A549 (cell line): Measurements from ENCODE around the gene NCOA1. TPM values are rescaled to one million over a fixed set of nuclear protein-coding genes. Genes with fewer than 3 reads are reported as not detected.

Experiments
- ATAC-seq, 2 experiments: fragments of 200-7000 bp in 1 of 2; fragments of >200 bp in 1 of 2; cut with Nextera tagmentation in 1 of 2; cut with Tn5 transposase in 1 of 2; 3 replicates each; pipeline versions ENCODE4 v1.8.0 to v1.9.1; 2018 to 2020; ENCODE audit warnings: mild to moderate bottlenecking in 1 of 2, moderate library complexity in 1 of 2
- CTCF ChIA-PET: fragments of 300-600 bp; sonication (Branson Sonifier 250); formaldehyde crosslinking; extraction: SDS; loops from one replicate; lab custom pipeline; 2021; ENCODE audit warnings: antibody characterized with exemption, inconsistent platforms; lab: Yijun Ruan, JAX
- POLR2A ChIA-PET: fragments of 350-600 bp; formaldehyde crosslinking; extraction: SDS; loops from one replicate; lab custom pipeline; 2021; ENCODE audit warnings: antibody characterized with exemption, inconsistent platforms; lab: Yijun Ruan, JAX
- DNase-seq, 2 experiments: peaks; one replicate each; pipeline versions ENCODE4 v3.0.0 to v3.0.0-alpha.2; 2011 to 2016; ENCODE audit warnings: low read depth in 1 of 2, low spot score in 1 of 2
- FAIRE-seq: peaks from 2 replicates; lab custom pipeline; 2011; peaks lifted over from hg19 to GRCh38; lab: Jason Lieb, UNC
- H3K27ac ChIP-seq, 2 experiments: fragments of >200 bp; sonication (Bioruptor Twin); formaldehyde crosslinking; 3 replicates each; pipeline ENCODE4 v1.5.1; 2016 to 2017
- H3K4me1 ChIP-seq: fragments of >200 bp; sonication (Bioruptor Twin); formaldehyde crosslinking; 3 replicates; pipeline ENCODE4 v1.6.1; 2016
- H3K4me2 ChIP-seq: fragments of >200 bp; sonication (Bioruptor Twin); formaldehyde crosslinking; 3 replicates; pipeline ENCODE4 v1.6.1; 2016
- H3K4me3 ChIP-seq: fragments of >200 bp; sonication (Bioruptor Twin); formaldehyde crosslinking; 3 replicates; pipeline ENCODE4 v1.5.1; 2016
- H3K9me3 ChIP-seq: fragments of >200 bp; sonication (Bioruptor Twin); formaldehyde crosslinking; 3 replicates; pipeline ENCODE4 v1.6.1; 2016
- CBX2 ChIP-seq: fragments of 200-600 bp; sonication (generic); IDR thresholded peaks from 2 replicates; pipeline ENCODE4 v1.6.1; 2016; ENCODE audit warnings: low read depth, mild to moderate bottlenecking, borderline replicate concordance
- EHMT2 ChIP-seq: fragments of 200-600 bp; sonication (generic); IDR thresholded peaks from 2 replicates; pipeline ENCODE4 v1.6.1; 2016; ENCODE audit warnings: antibody characterized with exemption, low read depth, mild to moderate bottlenecking, moderate library complexity
- EP300 ChIP-seq, 2 experiments: fragments of >200 bp; sonication (Bioruptor Twin); formaldehyde crosslinking; IDR thresholded peaks; 2 replicates in 1 of 2; 3 replicates in 1 of 2; pipeline ENCODE4 v1.6.1; 2016 to 2017
- FOSL2 ChIP-seq, 2 experiments: fragments of 450-650 bp in 1 of 2; fragments of >200 bp in 1 of 2; sonication (Bioruptor Twin) in 1 of 2; formaldehyde crosslinking; IDR thresholded peaks; 2 replicates each; pipeline versions ENCODE4 v1.5.0 to v1.6.1; 2016 to 2020; ENCODE audit warnings: mild to moderate bottlenecking in 1 of 2, moderate library complexity in 1 of 2
- FOXS1 ChIP-seq: fragments of 250-450 bp; sonication (Bioruptor Pico); IDR thresholded peaks from 2 replicates; pipeline ENCODE4 v1.5.0; 2020; ENCODE audit warnings: mild to moderate bottlenecking, moderate library complexity
- HOXB5 ChIP-seq: fragments of 250-450 bp; sonication (Bioruptor Pico); IDR thresholded peaks from 2 replicates; pipeline ENCODE4 v1.5.0; 2020; ENCODE audit warnings: mild to moderate bottlenecking, moderate library complexity
- JUNB ChIP-seq: fragments of >200 bp; sonication (Bioruptor Twin); formaldehyde crosslinking; IDR thresholded peaks from 2 replicates; pipeline ENCODE4 v1.6.1; 2016
- KDM5A ChIP-seq: fragments of 200-600 bp; sonication (generic); IDR thresholded peaks from 2 replicates; pipeline ENCODE4 v1.6.1; 2016; ENCODE audit warnings: antibody characterized with exemption, mild to moderate bottlenecking
- MYC ChIP-seq: IDR thresholded peaks from 2 replicates; pipeline ENCODE4 v1.6.1; 2012; ENCODE audit warnings: mild to moderate bottlenecking, inconsistent platforms, low read length, improper control_type of control experiment, borderline replicate concordance
- NFE2L2 ChIP-seq: fragments of 150-350 bp; conservative IDR thresholded peaks from 2 replicates; pipeline ENCODE4 v1.6.1; 2014; ENCODE audit warnings: low read length
- RCOR1 ChIP-seq: fragments of 150-350 bp; IDR thresholded peaks from 2 replicates; pipeline ENCODE4 v1.6.1; 2014; ENCODE audit warnings: antibody characterized with exemption, low read length, low read depth
- RNF2 ChIP-seq: fragments of 200-600 bp; sonication (generic); IDR thresholded peaks from 2 replicates; pipeline ENCODE4 v1.6.1; 2016; ENCODE audit warnings: low read depth, mild to moderate bottlenecking, antibody characterized with exemption, moderate library complexity, borderline replicate concordance
- SMC3 ChIP-seq: fragments of >200 bp; sonication (Bioruptor Twin); formaldehyde crosslinking; IDR thresholded peaks from 3 replicates; pipeline ENCODE4 v1.6.1; 2018; ENCODE audit warnings: inconsistent platforms
- ZC3H11A ChIP-seq: fragments of 450-650 bp; IDR thresholded peaks from 2 replicates; pipeline ENCODE4 v1.6.1; 2014; ENCODE audit warnings: antibody characterized with exemption, mild to moderate bottlenecking
- ZNF302 ChIP-seq: fragments of 250-450 bp; sonication (Bioruptor Pico); IDR thresholded peaks from 2 replicates; pipeline ENCODE4 v1.9.0; 2021; ENCODE audit warnings: inconsistent platforms, mild to moderate bottlenecking, moderate library complexity
- WGBS: methylation state at CpG from one replicate; pipeline ENCODE4 v1.1.6; 2017; ENCODE audit errors: missing lambda C conversion rate; 5-methylcytosine and 5-hydroxymethylcytosine counted together
- polyA plus RNA-seq, 4 experiments: library from polyadenylated mRNA; depleted of rRNA in 3 of 4; stranded (reverse); fragments of >200 nt; fragmentation: RNase III in 1 of 4; extraction: RNeasy Plus Mini Kit Qiagen cat#74134 plus additional on column Dnase treatment in 1 of 4; gene quantifications; 2 replicates in 3 of 4; 3 replicates in 1 of 4; pipeline ENCODE4 v1.2.3, GENCODE V29; 2011 to 2017
- TF ChIP-seq, protein P1 (sequence below): fragments of 450-650 bp; IDR thresholded peaks from 2 replicates; pipeline ENCODE4 v1.6.1; 2014; ENCODE audit warnings: antibody characterized with exemption
- TF ChIP-seq, protein P2 (sequence below): fragments of >200 bp; sonication (Bioruptor Twin); formaldehyde crosslinking; IDR thresholded peaks from 3 replicates; pipeline ENCODE4 v1.5.1; 2016
- TF ChIP-seq, protein P3 (sequence below): fragments of 250-450 bp; sonication (Bioruptor Pico); IDR thresholded peaks from 2 replicates; pipeline ENCODE4 v1.5.0; 2020; ENCODE audit warnings: low read depth, mild to moderate bottlenecking, moderate library complexity

NCOA1 gene
- polyA plus RNA-seq, 2 of the 4 experiments (the other 2 are of a cell fraction), result 7.6 to 29.9 TPM

- TF ChIP-seq EP300 (IDR thresholded peaks at IDR 0.05), result no peak
Observed at GRCh38 chr2:24749069-24749691, 258.1 kb downstream of the NCOA1 start (continued).

DNA sequence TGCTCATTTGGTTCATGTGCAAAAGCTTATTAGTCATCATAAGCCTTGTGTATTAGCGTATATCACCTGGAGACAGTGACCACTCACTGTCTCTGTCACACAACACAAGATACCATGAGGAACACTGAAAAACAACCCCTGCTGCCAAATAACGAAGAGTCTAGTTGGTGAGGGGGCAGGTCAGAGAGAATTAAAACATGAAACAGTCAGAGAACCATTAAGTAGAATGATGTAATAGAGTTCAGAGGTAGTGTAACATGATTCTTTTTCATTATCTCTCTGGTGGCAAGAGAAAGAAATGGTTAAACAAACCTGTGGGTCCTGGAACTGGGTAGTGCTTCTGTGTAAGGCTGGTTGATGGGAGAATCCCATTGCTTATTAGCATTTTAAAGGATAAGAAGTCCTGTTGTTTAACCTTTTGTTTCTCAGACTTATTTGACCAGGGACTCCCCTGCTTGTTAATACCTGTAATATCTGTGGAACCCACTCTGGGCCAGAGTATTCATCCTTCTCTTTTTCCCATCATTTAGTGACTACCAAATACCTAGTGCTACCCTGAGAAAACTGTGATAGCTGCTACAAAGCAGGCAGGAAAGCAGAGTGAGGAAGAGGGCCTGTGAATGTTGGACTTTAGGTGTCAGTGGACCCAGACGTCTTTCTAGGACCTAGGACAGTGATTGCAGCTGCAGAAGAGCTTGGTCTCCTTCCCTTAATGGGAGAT, 264.1 kb downstream of the NCOA1 start:
- Histone ChIP-seq H3K9me3 (no peaks in the 10 kb centered on the region), H3K4me2 (no peak overlapping the region), H3K4me1 (no peaks in the 10 kb centered on the region), H3K4me3 (no peak overlapping the region), H3K27ac (no peak overlapping the region)
- DNase-seq (no peak), ATAC-seq (no peak), FAIRE-seq (no peak)
- TF ChIP-seq, protein P1, sequence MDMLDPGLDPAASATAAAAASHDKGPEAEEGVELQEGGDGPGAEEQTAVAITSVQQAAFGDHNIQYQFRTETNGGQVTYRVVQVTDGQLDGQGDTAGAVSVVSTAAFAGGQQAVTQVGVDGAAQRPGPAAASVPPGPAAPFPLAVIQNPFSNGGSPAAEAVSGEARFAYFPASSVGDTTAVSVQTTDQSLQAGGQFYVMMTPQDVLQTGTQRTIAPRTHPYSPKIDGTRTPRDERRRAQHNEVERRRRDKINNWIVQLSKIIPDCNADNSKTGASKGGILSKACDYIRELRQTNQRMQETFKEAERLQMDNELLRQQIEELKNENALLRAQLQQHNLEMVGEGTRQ, result no peak
- TF ChIP-seq ZC3H11A, result no peak
- no peak for TF ChIP-seq SMC3
- TF ChIP-seq KDM5A, result no peak
- TF ChIP-seq, protein P2, sequence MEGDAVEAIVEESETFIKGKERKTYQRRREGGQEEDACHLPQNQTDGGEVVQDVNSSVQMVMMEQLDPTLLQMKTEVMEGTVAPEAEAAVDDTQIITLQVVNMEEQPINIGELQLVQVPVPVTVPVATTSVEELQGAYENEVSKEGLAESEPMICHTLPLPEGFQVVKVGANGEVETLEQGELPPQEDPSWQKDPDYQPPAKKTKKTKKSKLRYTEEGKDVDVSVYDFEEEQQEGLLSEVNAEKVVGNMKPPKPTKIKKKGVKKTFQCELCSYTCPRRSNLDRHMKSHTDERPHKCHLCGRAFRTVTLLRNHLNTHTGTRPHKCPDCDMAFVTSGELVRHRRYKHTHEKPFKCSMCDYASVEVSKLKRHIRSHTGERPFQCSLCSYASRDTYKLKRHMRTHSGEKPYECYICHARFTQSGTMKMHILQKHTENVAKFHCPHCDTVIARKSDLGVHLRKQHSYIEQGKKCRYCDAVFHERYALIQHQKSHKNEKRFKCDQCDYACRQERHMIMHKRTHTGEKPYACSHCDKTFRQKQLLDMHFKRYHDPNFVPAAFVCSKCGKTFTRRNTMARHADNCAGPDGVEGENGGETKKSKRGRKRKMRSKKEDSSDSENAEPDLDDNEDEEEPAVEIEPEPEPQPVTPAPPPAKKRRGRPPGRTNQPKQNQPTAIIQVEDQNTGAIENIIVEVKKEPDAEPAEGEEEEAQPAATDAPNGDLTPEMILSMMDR, result no peak
- no peak for TF ChIP-seq EHMT2
- WGBS, result 71% methylated on average over 3 of the region's 3 CpGs
- ChIA-PET POLR2A (interaction anchor here (1.1 kb wide), 1 partner anchor 37 kb away, joined by 3 read pairs; no protein-coding TSS in a partner anchor), CTCF (interaction anchor here (0.6 to 1.0 kb wide), 3 partner anchors 36 to 222 kb away, joined by 3 read pairs; no protein-coding TSS in a partner anchor)

GRCh38 chr2:24756789-24757188, 265.7 kb downstream of the NCOA1 start:
- no peak overlapping the region for H3K4me3 ChIP-seq
- H3K9me3 ChIP-seq, result no peaks in the 10 kb centered on the region
- WGBS, result 77% methylated on average over 1 of the region's 1 CpG
- TF ChIP-seq, protein P1, result no peak
- TF ChIP-seq CBX2 (no peak), ZNF302 (no peak), MYC (no peak), NFE2L2 (no peak), FOXS1 (CRISPR knock-in tag) (no peak), RNF2 (no peak)
- no peak for DNase-seq
- POLR2A ChIA-PET, result no interaction called here
- no peak overlapping the region for H3K27ac ChIP-seq
- no peak for ATAC-seq
- H3K4me1 ChIP-seq, result no peaks in the 10 kb centered on the region
- CTCF ChIA-PET, result no interaction called here
- no peak overlapping the region for H3K4me2 ChIP-seq
- FAIRE-seq, result no peak

DNA sequence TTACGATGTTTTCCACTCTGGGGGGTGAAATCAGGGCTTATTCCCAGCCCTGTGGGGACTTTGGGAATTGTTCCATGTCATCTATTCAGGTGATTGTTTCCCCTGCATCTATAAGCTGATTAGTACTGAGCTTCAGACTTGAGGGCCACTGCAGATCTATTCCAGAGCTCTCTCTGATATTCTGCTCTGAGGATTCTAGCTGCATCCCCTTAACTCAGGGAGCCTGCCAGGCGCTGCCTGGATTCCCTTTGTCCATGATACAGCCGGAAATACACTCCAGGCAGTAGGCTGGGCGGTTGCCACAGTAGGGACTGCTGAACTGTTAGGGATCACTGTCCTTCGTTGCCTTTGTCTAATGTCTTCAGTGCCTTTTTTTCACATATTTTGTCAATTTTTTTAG, 270.8 kb downstream of the NCOA1 start:
- WGBS, result 76% methylated on average over 5 of the region's 5 CpGs

More for the DNA sequence above, 270.8 kb downstream of the NCOA1 start:
- TF ChIP-seq EP300 (IDR thresholded peaks at IDR 0.05) (no peak), JUNB (no peak), CBX2 (no peak), RCOR1 (no peak), HOXB5 (CRISPR knock-in tag) (no peak), FOXS1 (CRISPR knock-in tag) (no peak), FOSL2 (IDR thresholded peaks at IDR 0.05) (no peak), FOSL2 (CRISPR knock-in tag; IDR thresholded peaks at IDR 0.05) (no peak)
- TF ChIP-seq, protein P3, sequence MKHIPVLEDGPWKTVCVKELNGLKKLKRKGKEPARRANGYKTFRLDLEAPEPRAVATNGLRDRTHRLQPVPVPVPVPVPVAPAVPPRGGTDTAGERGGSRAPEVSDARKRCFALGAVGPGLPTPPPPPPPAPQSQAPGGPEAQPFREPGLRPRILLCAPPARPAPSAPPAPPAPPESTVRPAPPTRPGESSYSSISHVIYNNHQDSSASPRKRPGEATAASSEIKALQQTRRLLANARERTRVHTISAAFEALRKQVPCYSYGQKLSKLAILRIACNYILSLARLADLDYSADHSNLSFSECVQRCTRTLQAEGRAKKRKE (CRISPR knock-in tag), result no peak
- Histone ChIP-seq H3K4me2 (no peak overlapping the region), H3K9me3 (no peaks in the 10 kb centered on the region), H3K4me1 (no peaks in the 10 kb centered on the region), H3K27ac (no peak overlapping the region), H3K4me3 (no peak overlapping the region)
- ChIA-PET POLR2A (interaction anchor here (0.5 kb wide), 1 partner anchor 17 kb away, joined by 3 read pairs; no protein-coding TSS in a partner anchor), CTCF (interaction anchor here (1.1 to 1.5 kb wide), 2 partner anchors 13 to 66 kb away, joined by 3 to 6 read pairs; no protein-coding TSS in a partner anchor)
- DNase-seq (no peak), FAIRE-seq (no peak), ATAC-seq (no peak)
